Epidermal melanocyte (primary cell): ENCODE data around the gene MT1E.
"Not testable (repeated sequence)": the region's sequence is repeated elsewhere in the genome, so short reads cannot be mapped to it uniquely, and the experiment has no call there.

ENCODE experiments used
- DNase-seq: peaks from one replicate; pipeline ENCODE4 v3.0.0; 2011; ENCODE audit warnings: low spot score; ENCODE audit not compliant: insufficient read length

Gene MT1E

GRCh38 chr16:56607109-56607618 lies 18.4 kb upstream of the MT1E start:
- peak; percentile 54 for DNase-seq

GRCh38 chr16:56607675-56608042 lies 17.9 kb upstream of the MT1E start:
- DNase-seq = no peak

- DNase-seq = peak; percentile 85
These were observed 17.3 kb upstream of the MT1E start, which contains the start of gene MT2A for GRCh38 chr16:56608043-56608875. TSS of gene MT2A (plus strand) at chr16:56608584. CDS start at chr16:56608656, 72 bp downstream.

- no peak for DNase-seq
These were observed 16.6 kb upstream of the MT1E start for GRCh38 chr16:56608876-56609462.

GRCh38 chr16:56609463-56609921 lies 16.1 kb upstream of the MT1E start:
- DNase-seq = peak; percentile 66

- no peak for DNase-seq
These were observed 15.5 kb upstream of the MT1E start for GRCh38 chr16:56610017-56610608.

GRCh38 chr16:56610609-56611111 lies 14.9 kb upstream of the MT1E start:
- no peak for DNase-seq

- no peak for DNase-seq
These were observed 14.2 kb upstream of the MT1E start for GRCh38 chr16:56611281-56611833.

- no peak for DNase-seq
These were observed 11.9 kb upstream of the MT1E start for GRCh38 chr16:56613706-56614105.

GRCh38 chr16:56614549-56614991 lies 11.0 kb upstream of the MT1E start:
- no peak for DNase-seq

- no peak for DNase-seq
These were observed 10.2 kb upstream of the MT1E start for GRCh38 chr16:56615353-56615752.

GRCh38 chr16:56616608-56617211 lies 8.9 kb upstream of the MT1E start:
- DNase-seq = no peak

GRCh38 chr16:56617212-56618085 lies 8.1 kb upstream of the MT1E start:
- DNase-seq = no peak

- DNase-seq = no peak
These were observed 7.4 kb upstream of the MT1E start for GRCh38 chr16:56618138-56618537.

- no peak for DNase-seq
These were observed 5.2 kb upstream of the MT1E start for GRCh38 chr16:56620339-56620897.

GRCh38 chr16:56621665-56622445 lies 3.7 kb upstream of the MT1E start:
- not testable (repeated sequence) for DNase-seq

- DNase-seq = not testable (repeated sequence)
These were observed 2.4 kb upstream of the MT1E start for GRCh38 chr16:56623184-56623583.

- DNase-seq = no peak
These were observed 1.9 kb upstream of the MT1E start for GRCh38 chr16:56623637-56624036.
